Tibial nerve (tissue), 4 donors: Measurements from ENCODE around the gene GCHFR. TPM values are rescaled to one million over a fixed set of nuclear protein-coding genes. Genes with fewer than 3 reads are reported as not detected.

Experiments
- DNase-seq, 2 donors: peaks; one replicate each; pipeline ENCODE4 v3.0.0-alpha.2; 2019; ENCODE audit warnings: low spot score in 2 of 2
- H3K27ac ChIP-seq, 4 donors: fragments of 200-600 bp; sonication (generic) in 3 of 4; one replicate each; pipeline ENCODE4 v1.5.1; 2017 to 2019; ENCODE audit warnings: mild to moderate bottlenecking in 1 of 4
- H3K27me3 ChIP-seq, 2 donors: fragments of 200-600 bp; sonication (generic) in 1 of 2; one replicate each; pipeline versions ENCODE4 v1.5.1 to v1.6.0; 2017 to 2019
- H3K36me3 ChIP-seq, 3 donors: fragments of 200-600 bp; sonication (generic); one replicate each; pipeline ENCODE4 v1.5.1; 2018 to 2019
- H3K4me1 ChIP-seq, 4 donors: fragments of 200-600 bp; sonication (generic) in 3 of 4; one replicate each; pipeline ENCODE4 v1.5.1; 2017 to 2019
- H3K4me3 ChIP-seq, 4 donors: fragments of 200-600 bp; sonication (generic) in 3 of 4; one replicate each; pipeline ENCODE4 v1.5.1; 2017 to 2019; ENCODE audit warnings: mild to moderate bottlenecking in 1 of 4, moderate library complexity in 1 of 4
- H3K9me3 ChIP-seq, 4 donors: fragments of 200-600 bp; sonication (generic) in 3 of 4; one replicate each; pipeline ENCODE4 v1.5.1; 2017 to 2019
- EP300 ChIP-seq, 2 donors: sonication (generic); formaldehyde crosslinking; IDR thresholded peaks; one replicate each; pipeline ENCODE4 v1.6.1; 2017; ENCODE audit warnings: antibody characterized with exemption in 2 of 2, mild to moderate bottlenecking in 1 of 2
- POLR2A ChIP-seq, 2 donors: fragments of 450-650 bp; IDR thresholded peaks; one replicate each; pipeline ENCODE4 v1.6.1; 2017; ENCODE audit warnings: antibody characterized with exemption in 2 of 2, mild to moderate bottlenecking in 2 of 2, moderate library complexity in 2 of 2
- WGBS, 2 donors: methylation state at CpG; one replicate each; pipeline ENCODE4 v1.1.5; 2018; 5-methylcytosine and 5-hydroxymethylcytosine counted together
- total RNA-seq, 4 donors: library from RNA; depleted of rRNA; stranded (reverse); fragments of >200 nt; gene quantifications; one replicate each; pipeline ENCODE4 v1.1.0, GENCODE V29; 2016
- TF ChIP-seq, protein P1 (sequence below), 5 experiments: fragments of 200-600 bp in 3 of 5; fragments of 450-650 bp in 2 of 5; sonication (generic) in 3 of 5; IDR thresholded peaks; one replicate each; pipeline ENCODE4 v1.5.1; 2016 to 2019; ENCODE audit warnings: antibody characterized with exemption in 5 of 5, mild to moderate bottlenecking in 3 of 5, moderate library complexity in 2 of 5

GCHFR gene
- total RNA-seq, 4 donors from 2014 or later, result 24.5 to 49.4 (median 44.1) TPM

DNA sequence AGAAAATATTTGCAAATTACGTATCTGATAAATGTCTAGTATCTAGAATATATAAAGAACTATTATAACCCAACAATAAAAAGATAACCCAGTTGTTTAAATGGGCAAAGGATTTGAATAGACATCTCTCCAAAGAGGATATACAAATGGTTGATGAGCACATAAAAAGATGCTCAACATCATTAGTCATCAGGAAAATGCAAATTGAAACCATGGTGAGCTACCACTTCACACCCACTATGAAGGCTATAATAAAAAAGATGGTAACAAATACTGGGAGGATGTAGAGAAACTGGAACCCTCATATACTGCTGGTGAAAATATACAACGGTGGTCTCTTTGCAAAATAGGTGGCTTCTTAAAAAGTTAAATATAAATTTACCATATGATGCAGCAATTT, 40.9 kb upstream of the GCHFR start:
- no peak overlapping the region for H3K4me3 ChIP-seq
- H3K4me1 ChIP-seq, result no peaks in the 10 kb centered on the region
- no peak overlapping the region for H3K27ac ChIP-seq
- DNase-seq, result no peak
- H3K36me3 ChIP-seq, result no peaks in the 10 kb centered on the region
- 89 to 96% methylated on average over 2 of the region's 2 CpGs for WGBS, 2 donors
- no peaks in the 10 kb centered on the region for H3K27me3 ChIP-seq
- H3K9me3 ChIP-seq, result no peaks in the 10 kb centered on the region
- TF ChIP-seq, protein P1, sequence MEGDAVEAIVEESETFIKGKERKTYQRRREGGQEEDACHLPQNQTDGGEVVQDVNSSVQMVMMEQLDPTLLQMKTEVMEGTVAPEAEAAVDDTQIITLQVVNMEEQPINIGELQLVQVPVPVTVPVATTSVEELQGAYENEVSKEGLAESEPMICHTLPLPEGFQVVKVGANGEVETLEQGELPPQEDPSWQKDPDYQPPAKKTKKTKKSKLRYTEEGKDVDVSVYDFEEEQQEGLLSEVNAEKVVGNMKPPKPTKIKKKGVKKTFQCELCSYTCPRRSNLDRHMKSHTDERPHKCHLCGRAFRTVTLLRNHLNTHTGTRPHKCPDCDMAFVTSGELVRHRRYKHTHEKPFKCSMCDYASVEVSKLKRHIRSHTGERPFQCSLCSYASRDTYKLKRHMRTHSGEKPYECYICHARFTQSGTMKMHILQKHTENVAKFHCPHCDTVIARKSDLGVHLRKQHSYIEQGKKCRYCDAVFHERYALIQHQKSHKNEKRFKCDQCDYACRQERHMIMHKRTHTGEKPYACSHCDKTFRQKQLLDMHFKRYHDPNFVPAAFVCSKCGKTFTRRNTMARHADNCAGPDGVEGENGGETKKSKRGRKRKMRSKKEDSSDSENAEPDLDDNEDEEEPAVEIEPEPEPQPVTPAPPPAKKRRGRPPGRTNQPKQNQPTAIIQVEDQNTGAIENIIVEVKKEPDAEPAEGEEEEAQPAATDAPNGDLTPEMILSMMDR (IDR thresholded peaks at IDR 0.05), result no peak
- TF ChIP-seq EP300 (IDR thresholded peaks at IDR 0.05) (no peak), POLR2A (IDR thresholded peaks at IDR 0.05) (no peak)

DNA sequence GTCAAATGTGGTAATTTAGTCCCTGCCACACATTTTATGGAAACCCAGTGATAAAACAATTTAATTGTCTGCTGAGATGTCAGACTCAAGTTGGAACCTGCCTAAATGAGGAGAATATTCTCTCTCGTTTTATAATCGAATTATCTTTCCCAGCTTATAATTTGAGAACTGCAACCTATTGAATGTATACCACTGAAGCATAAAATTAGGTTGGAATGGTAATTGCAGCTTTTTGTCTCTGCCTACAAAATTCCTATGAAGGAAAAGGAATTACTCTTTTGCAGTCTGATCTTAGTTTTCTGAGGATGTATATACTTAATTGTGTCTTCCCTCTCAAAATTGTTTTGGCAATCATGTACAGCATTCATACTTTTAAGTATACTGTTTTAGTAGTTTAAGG, 39.9 kb upstream of the GCHFR start:
- no peak overlapping the region for H3K4me3 ChIP-seq
- peaks cover 0 to 9% (median 0%) of the 10 kb centered on the region in 3 donors for H3K36me3 ChIP-seq
- no peaks in the 10 kb centered on the region for H3K27me3 ChIP-seq
- no peak for DNase-seq
- TF ChIP-seq, protein P1 (IDR thresholded peaks at IDR 0.05), result no peak
- TF ChIP-seq POLR2A (IDR thresholded peaks at IDR 0.05), result no peak
- TF ChIP-seq EP300 (IDR thresholded peaks at IDR 0.05), result no peak
- 87 to 93% methylated on average over 2 of the region's 2 CpGs for WGBS, 2 donors
- H3K9me3 ChIP-seq, result no peaks in the 10 kb centered on the region
- H3K4me1 ChIP-seq, result no peaks in the 10 kb centered on the region
- H3K27ac ChIP-seq, result no peak overlapping the region

DNA sequence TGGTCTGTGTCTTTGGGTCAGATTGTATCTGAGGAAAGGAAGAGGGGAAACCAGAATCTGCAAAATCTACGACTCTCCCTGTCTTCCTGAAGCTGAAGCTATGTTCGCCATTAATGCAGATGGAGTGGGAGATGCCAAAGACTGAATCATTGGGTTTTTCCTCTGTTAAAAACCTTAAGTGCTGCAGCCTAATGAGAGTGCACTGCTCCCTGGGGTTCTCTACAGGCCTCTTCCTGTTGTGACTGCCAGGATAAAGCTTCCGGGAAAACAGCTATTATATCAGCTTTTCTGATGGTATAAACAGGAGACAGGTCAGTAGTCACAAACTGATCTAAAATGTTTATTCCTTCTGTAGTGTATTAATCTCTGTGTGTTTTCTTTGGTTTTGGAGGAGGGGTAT, 32.8 kb upstream of the GCHFR start:
- H3K9me3 ChIP-seq, result no peaks in the 10 kb centered on the region
- no peaks in the 10 kb centered on the region for H3K27me3 ChIP-seq
- no peak overlapping the region for H3K27ac ChIP-seq
- 59 to 60% methylated on average over 3 of the region's 3 CpGs for WGBS, 2 donors
- no peak overlapping the region for H3K4me3 ChIP-seq
- TF ChIP-seq, protein P1 (IDR thresholded peaks at IDR 0.05), result no peak
- TF ChIP-seq POLR2A (IDR thresholded peaks at IDR 0.05) (no peak), EP300 (IDR thresholded peaks at IDR 0.05) (no peak)
- H3K36me3 ChIP-seq, result peaks cover 0 to 73% (median 7%) of the 10 kb centered on the region in 3 donors
- no peaks in the 10 kb centered on the region for H3K4me1 ChIP-seq
- no peak for DNase-seq

DNA sequence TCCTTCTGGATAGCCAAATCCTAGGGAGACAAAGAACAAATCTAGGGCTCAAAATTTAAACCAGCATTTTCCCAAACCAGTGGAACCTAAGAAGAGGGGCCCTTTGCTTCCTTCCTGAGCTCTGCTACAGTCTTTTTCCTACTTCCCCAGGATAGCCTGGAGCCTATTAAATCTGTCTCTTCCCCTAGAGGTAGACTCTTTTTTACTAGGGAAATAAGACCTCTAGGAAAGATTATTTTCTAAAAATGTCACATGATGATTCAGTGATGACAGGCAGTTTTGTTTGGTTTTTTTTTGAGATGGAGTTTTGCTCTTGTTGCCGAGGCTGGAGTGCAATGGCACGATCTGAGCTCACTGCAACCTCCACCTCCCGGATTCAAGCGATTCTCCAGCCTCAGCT, 27.3 kb upstream of the GCHFR start:
- Histone ChIP-seq H3K4me3 (no peak overlapping the region), H3K27ac (no peak overlapping the region), H3K4me1 (no peaks in the 10 kb centered on the region), H3K9me3 (no peaks in the 10 kb centered on the region), H3K27me3 (no peaks in the 10 kb centered on the region), H3K36me3 (peaks cover 0 to 97% (median 17%) of the 10 kb centered on the region in 3 donors)
- TF ChIP-seq EP300 (IDR thresholded peaks at IDR 0.05) (no peak), POLR2A (IDR thresholded peaks at IDR 0.05) (no peak)
- TF ChIP-seq, protein P1 (IDR thresholded peaks at IDR 0.05), result no peak
- no peak for DNase-seq
- WGBS, 2 donors, result 85 to 88% methylated on average over 4 of the region's 4 CpGs

DNA sequence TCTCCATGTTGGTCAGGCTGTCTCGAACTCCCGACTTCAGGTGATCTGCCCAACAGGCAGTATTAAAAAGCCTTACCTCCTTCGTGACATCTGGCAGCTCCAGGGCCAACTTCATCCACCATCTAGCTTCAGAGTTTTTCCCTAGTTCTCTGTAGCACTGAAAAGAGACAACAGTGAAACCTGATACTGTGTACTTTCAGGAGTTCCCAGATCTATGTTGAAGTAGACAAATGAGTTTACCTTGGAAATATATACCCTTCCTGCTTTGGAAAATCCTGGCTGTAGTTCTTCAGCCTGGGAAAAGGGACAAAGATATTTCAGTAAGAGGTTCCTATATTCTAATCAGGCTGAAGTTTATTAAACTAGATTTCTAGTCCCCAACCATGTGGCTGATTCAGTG, 26.8 kb upstream of the GCHFR start:
- no peak for DNase-seq
- Histone ChIP-seq H3K4me3 (no peak overlapping the region), H3K27me3 (no peaks in the 10 kb centered on the region), H3K9me3 (no peaks in the 10 kb centered on the region), H3K4me1 (no peaks in the 10 kb centered on the region), H3K36me3 (peaks cover 0 to 97% (median 17%) of the 10 kb centered on the region in 3 donors), H3K27ac (no peak overlapping the region)
- TF ChIP-seq POLR2A (IDR thresholded peaks at IDR 0.05) (no peak), EP300 (IDR thresholded peaks at IDR 0.05) (no peak)
- TF ChIP-seq, protein P1 (IDR thresholded peaks at IDR 0.05), result no peak
- WGBS, 2 donors, result 96 to 97% methylated on average over 3 of the region's 3 CpGs
